Measurements from ENCODE around the gene CAPN15.

Gene CAPN15

GRCh38 chr16:495127-495748 lies 32.3 kb upstream of the CAPN15 start:
- Histone ChIP-seq H3K9me3 (ENCODE audit: control insufficient read depth in 1 of 2, low read length in 2 of 2) (no peaks in the 10 kb centered on the region), H3K27ac (ENCODE audit: low read depth, low read length) (no peak overlapping the region), H3K27me3 (ENCODE audit: control insufficient read depth in 1 of 2, insufficient read depth in 2 of 2, low read length in 2 of 2) (no peaks in the 10 kb centered on the region), H3K4me3 (ENCODE audit: low read depth in 1 of 2, low read length in 2 of 2) (no peak overlapping the region), H3K36me3 (ENCODE audit: control insufficient read depth in 1 of 2, insufficient read depth in 2 of 2, low read length in 2 of 2) (peaks cover 11 to 28% of the 10 kb centered on the region in 2 donors), H3K9ac (ENCODE audit: low read depth in 1 of 2, low read length in 2 of 2) (no peak overlapping the region), H3K4me1 (ENCODE audit: control insufficient read depth in 1 of 2, insufficient read depth in 2 of 2, low read length in 2 of 2) (no peaks in the 10 kb centered on the region)

DNA sequence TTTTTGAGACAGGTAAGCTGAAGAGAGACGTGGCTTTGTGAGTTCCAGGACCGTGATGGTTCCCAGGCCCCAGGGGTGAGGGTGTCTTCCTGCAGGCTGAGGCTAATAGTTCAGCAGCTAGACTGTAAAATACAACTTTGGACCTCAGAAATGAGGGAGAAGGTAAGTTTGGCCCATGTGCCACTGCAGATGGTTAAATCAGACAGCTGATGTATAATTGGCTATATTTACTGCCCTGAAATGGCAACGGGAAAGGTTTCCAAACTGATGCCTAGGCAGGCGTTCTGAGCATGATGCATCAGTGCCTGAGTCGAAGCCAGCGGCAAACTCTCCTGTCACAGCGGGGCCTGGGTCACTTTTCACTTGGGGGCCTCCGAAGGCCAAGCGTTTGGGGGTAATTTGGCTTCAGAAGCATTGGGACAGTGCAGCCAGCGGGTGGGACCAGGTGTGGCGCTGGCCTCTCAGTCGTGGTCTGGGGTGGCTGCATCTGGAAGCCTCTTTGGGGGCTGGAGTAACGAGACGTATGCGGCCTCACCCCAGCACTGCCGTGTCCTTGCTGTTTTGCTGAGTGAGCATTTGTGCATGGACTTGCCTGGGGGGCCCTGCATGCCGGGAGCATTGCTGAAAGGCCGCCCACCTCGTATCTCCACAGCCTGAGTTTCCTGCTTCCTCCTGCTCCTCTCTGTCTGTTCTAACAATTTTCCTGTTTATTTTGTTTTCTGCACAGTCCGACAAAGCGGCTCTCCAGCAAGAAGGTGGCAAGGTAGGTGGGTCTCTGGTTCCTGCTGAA lies 31.2 kb upstream of the CAPN15 start:
- peaks cover 5 to 17% of the 10 kb centered on the region in 2 donors for H3K36me3 ChIP-seq (ENCODE audit: control insufficient read depth in 1 of 2, insufficient read depth in 2 of 2, low read length in 2 of 2)
- H3K4me1 ChIP-seq (ENCODE audit: control insufficient read depth in 1 of 2, insufficient read depth in 2 of 2, low read length in 2 of 2) = no peaks in the 10 kb centered on the region
- no peaks in the 10 kb centered on the region for H3K9me3 ChIP-seq (ENCODE audit: control insufficient read depth in 1 of 2, low read length in 2 of 2)
- no peak overlapping the region for H3K9ac ChIP-seq (ENCODE audit: low read depth in 1 of 2, low read length in 2 of 2)
- no peak overlapping the region for H3K27ac ChIP-seq (ENCODE audit: low read depth, low read length)
- H3K4me3 ChIP-seq (ENCODE audit: low read depth in 1 of 2, low read length in 2 of 2) = no peak overlapping the region
- H3K27me3 ChIP-seq (ENCODE audit: control insufficient read depth in 1 of 2, insufficient read depth in 2 of 2, low read length in 2 of 2) = no peaks in the 10 kb centered on the region

DNA sequence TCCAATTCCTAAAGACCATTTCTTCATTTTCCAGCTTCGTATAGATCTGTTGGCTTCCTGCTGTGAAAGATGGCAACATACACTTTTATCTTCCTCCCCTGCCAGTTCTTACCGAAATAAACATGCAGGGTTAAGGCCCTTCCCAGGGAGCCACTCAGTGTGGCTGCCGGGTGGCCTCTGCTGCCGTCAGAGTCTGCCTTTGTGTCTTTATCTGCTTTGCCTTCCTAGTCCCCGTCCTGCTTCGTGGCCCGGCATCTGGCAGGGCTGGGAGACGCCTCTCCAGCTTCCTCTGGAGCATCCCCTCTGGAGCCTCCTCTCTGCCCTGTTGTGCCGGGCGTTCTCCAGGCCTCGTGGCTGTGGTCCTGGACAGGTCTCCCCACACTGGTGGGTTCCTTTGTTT lies 30.3 kb upstream of the CAPN15 start:
- no peaks in the 10 kb centered on the region for H3K9me3 ChIP-seq (ENCODE audit: control insufficient read depth in 1 of 2, low read length in 2 of 2)
- no peak overlapping the region for H3K9ac ChIP-seq (ENCODE audit: low read depth in 1 of 2, low read length in 2 of 2)
- H3K27me3 ChIP-seq (ENCODE audit: control insufficient read depth in 1 of 2, insufficient read depth in 2 of 2, low read length in 2 of 2) = no peaks in the 10 kb centered on the region
- H3K4me3 ChIP-seq (ENCODE audit: low read depth in 1 of 2, low read length in 2 of 2) = no peak overlapping the region
- H3K4me1 ChIP-seq (ENCODE audit: control insufficient read depth in 1 of 2, insufficient read depth in 2 of 2, low read length in 2 of 2) = peaks cover 7 to 9% of the 10 kb centered on the region in 2 donors
- H3K27ac ChIP-seq (ENCODE audit: low read depth, low read length) = no peak overlapping the region
- H3K36me3 ChIP-seq (ENCODE audit: control insufficient read depth in 1 of 2, insufficient read depth in 2 of 2, low read length in 2 of 2) = peaks cover 3 to 10% of the 10 kb centered on the region in 2 donors

- Histone ChIP-seq H3K36me3 (ENCODE audit: control insufficient read depth in 1 of 2, insufficient read depth in 2 of 2, low read length in 2 of 2) (peaks cover 0 to 10% of the 10 kb centered on the region in 2 donors), H3K27ac (ENCODE audit: low read depth, low read length) (no peak overlapping the region), H3K9ac (ENCODE audit: low read depth in 1 of 2, low read length in 2 of 2) (no peak overlapping the region), H3K27me3 (ENCODE audit: control insufficient read depth in 1 of 2, insufficient read depth in 2 of 2, low read length in 2 of 2) (no peaks in the 10 kb centered on the region), H3K4me3 (ENCODE audit: low read depth in 1 of 2, low read length in 2 of 2) (no peak overlapping the region), H3K9me3 (ENCODE audit: control insufficient read depth in 1 of 2, low read length in 2 of 2) (no peaks in the 10 kb centered on the region), H3K4me1 (ENCODE audit: control insufficient read depth in 1 of 2, insufficient read depth in 2 of 2, low read length in 2 of 2) (peaks cover 14 to 19% of the 10 kb centered on the region in 2 donors)
Observed at GRCh38 chr16:499924-500323, 27.6 kb upstream of the CAPN15 start.

GRCh38 chr16:500709-501108 lies 26.8 kb upstream of the CAPN15 start:
- no peak overlapping the region for H3K9ac ChIP-seq (ENCODE audit: low read depth in 1 of 2, low read length in 2 of 2)
- no peaks in the 10 kb centered on the region for H3K27me3 ChIP-seq (ENCODE audit: control insufficient read depth in 1 of 2, insufficient read depth in 2 of 2, low read length in 2 of 2)
- no peak overlapping the region for H3K4me3 ChIP-seq (ENCODE audit: low read depth in 1 of 2, low read length in 2 of 2)
- peaks cover 0 to 17% of the 10 kb centered on the region in 2 donors for H3K36me3 ChIP-seq (ENCODE audit: control insufficient read depth in 1 of 2, insufficient read depth in 2 of 2, low read length in 2 of 2)
- H3K9me3 ChIP-seq (ENCODE audit: control insufficient read depth in 1 of 2, low read length in 2 of 2) = no peaks in the 10 kb centered on the region
- peaks cover 14 to 19% of the 10 kb centered on the region in 2 donors for H3K4me1 ChIP-seq (ENCODE audit: control insufficient read depth in 1 of 2, insufficient read depth in 2 of 2, low read length in 2 of 2)
- H3K27ac ChIP-seq (ENCODE audit: low read depth, low read length) = no peak overlapping the region

DNA sequence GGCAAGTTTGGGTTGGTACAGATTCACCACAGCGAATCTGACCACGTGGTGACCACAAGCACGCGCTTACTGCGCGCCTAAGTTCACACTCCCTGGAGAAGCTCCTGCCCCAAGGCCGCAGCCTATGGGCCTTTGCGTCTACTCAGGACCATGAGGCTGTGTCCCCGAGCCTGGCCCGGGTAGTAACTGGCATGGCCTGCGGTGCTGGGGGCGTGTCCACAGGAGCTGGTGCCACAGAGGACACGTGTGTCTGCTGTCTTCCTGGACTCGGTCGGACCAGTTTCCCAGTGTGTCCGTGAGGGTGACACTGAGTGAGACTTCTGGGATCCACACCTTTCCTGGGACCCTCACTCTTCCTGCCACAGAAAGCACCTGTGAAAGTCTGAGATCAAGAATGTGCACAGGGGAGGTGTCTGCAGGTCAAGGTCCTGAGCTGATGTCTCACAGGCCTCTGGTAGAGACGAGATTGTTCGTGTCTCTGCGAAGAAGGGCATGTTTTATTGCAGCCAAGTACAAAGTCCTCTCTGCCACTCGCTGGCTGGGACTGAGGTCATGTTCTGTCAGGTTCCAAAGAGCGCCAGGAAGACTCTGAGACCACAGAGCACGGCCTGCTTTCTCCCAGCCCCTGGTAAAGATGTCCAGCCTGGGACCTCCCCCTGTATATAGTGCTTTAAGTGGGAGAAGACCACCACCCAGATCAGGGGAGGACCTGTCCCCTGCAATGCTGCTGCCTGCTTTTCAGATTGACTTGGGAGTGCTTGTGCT lies 25.2 kb upstream of the CAPN15 start:
- Histone ChIP-seq H3K4me3 (ENCODE audit: low read depth in 1 of 2, low read length in 2 of 2) (peak overlapping the region; percentile 53 to 67), H3K9me3 (ENCODE audit: control insufficient read depth in 1 of 2, low read length in 2 of 2) (no peaks in the 10 kb centered on the region), H3K27me3 (ENCODE audit: control insufficient read depth in 1 of 2, insufficient read depth in 2 of 2, low read length in 2 of 2) (no peaks in the 10 kb centered on the region), H3K4me1 (ENCODE audit: control insufficient read depth in 1 of 2, insufficient read depth in 2 of 2, low read length in 2 of 2) (peaks cover 14 to 19% of the 10 kb centered on the region in 2 donors), H3K9ac (ENCODE audit: low read depth in 1 of 2, low read length in 2 of 2) (peak overlapping the region; percentile 44 to 90), H3K27ac (ENCODE audit: low read depth, low read length) (peak overlapping the region; percentile 85), H3K36me3 (ENCODE audit: control insufficient read depth in 1 of 2, insufficient read depth in 2 of 2, low read length in 2 of 2) (peaks cover 0 to 29% of the 10 kb centered on the region in 2 donors)

DNA sequence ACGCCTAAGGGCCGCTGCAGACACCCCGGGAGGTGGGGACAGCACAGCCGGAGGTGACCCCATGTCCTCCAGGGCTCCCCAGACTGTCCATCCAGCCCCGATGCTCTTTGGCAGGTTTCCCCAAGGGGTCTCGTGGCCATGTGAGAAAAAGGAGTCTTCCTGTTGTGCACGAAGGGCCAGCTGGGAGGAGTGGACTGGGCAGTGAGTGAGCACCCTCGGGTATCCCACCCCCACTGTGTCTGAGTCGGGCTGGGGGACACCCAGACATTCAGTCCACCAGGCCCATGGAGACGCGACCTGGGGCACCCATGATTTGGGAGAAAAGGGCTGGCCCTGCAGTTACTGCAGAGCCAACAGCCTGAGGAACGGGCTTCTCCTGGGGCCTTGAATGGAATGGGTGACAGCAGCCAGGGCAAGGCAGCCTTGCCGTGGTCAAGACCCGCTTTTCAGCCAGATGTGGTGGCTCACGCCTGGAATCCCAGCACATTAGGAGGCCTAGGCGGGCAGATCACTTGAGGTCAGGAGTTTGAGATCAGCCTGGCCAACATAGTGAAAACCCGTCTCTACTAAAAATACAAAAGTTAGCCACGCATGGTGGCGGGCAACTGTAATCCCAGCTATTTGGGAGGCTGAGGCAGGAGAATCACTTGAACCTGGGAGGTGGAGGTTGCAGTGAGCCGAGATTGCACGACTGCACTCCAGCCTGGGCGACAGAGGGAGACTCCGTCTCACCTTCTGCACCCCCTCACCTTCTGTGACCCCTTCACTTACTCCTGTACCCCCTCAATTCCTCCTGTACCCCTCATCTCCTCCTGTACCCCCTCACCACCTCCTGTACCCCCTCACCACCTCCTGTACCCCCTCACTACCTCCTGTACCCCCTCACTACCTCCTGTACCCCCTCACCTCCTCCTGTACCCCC lies 24.1 kb upstream of the CAPN15 start:
- Histone ChIP-seq H3K36me3 (ENCODE audit: control insufficient read depth in 1 of 2, insufficient read depth in 2 of 2, low read length in 2 of 2) (peaks cover 0 to 25% of the 10 kb centered on the region in 2 donors), H3K4me3 (ENCODE audit: low read depth in 1 of 2, low read length in 2 of 2) (peak overlapping the region; percentile 53 to 67), H3K9ac (ENCODE audit: low read depth in 1 of 2, low read length in 2 of 2) (peak overlapping the region; percentile 44 to 90), H3K9me3 (ENCODE audit: control insufficient read depth in 1 of 2, low read length in 2 of 2) (no peaks in the 10 kb centered on the region), H3K27me3 (ENCODE audit: control insufficient read depth in 1 of 2, insufficient read depth in 2 of 2, low read length in 2 of 2) (no peaks in the 10 kb centered on the region), H3K27ac (ENCODE audit: low read depth, low read length) (peak overlapping the region; percentile 85), H3K4me1 (ENCODE audit: control insufficient read depth in 1 of 2, insufficient read depth in 2 of 2, low read length in 2 of 2) (peaks cover 14 to 19% of the 10 kb centered on the region in 2 donors)

GRCh38 chr16:505479-506245 lies 21.9 kb upstream of the CAPN15 start:
- peaks cover 6 to 35% of the 10 kb centered on the region in 2 donors for H3K36me3 ChIP-seq (ENCODE audit: control insufficient read depth in 1 of 2, insufficient read depth in 2 of 2, low read length in 2 of 2)
- H3K27me3 ChIP-seq (ENCODE audit: control insufficient read depth in 1 of 2, insufficient read depth in 2 of 2, low read length in 2 of 2) = no peaks in the 10 kb centered on the region
- peaks cover 14 to 24% of the 10 kb centered on the region in 2 donors for H3K4me1 ChIP-seq (ENCODE audit: control insufficient read depth in 1 of 2, insufficient read depth in 2 of 2, low read length in 2 of 2)
- H3K27ac ChIP-seq (ENCODE audit: low read depth, low read length) = no peak overlapping the region
- no peaks in the 10 kb centered on the region for H3K9me3 ChIP-seq (ENCODE audit: control insufficient read depth in 1 of 2, low read length in 2 of 2)
- no peak overlapping the region for H3K9ac ChIP-seq (ENCODE audit: low read depth in 1 of 2, low read length in 2 of 2)
- H3K4me3 ChIP-seq (ENCODE audit: low read depth in 1 of 2, low read length in 2 of 2) = no peak overlapping the region

DNA sequence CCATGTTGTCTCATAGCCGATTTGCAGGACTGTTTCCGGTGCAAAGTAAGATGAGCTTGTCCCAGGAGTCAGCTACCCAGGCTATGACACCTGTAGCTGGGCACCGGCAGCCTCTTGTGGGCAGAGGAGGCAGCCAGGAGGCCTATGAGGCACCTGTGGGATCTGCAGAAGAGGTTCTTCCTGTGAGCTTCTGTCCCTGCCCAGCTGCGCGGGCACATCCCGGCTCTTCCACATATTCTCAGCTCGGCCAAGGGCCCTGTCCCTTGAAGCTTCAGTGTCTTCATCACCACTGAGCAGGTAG lies 21.3 kb upstream of the CAPN15 start:
- Histone ChIP-seq H3K27me3 (ENCODE audit: control insufficient read depth in 1 of 2, insufficient read depth in 2 of 2, low read length in 2 of 2) (no peaks in the 10 kb centered on the region), H3K36me3 (ENCODE audit: control insufficient read depth in 1 of 2, insufficient read depth in 2 of 2, low read length in 2 of 2) (peaks cover 6 to 36% of the 10 kb centered on the region in 2 donors), H3K27ac (ENCODE audit: low read depth, low read length) (no peak overlapping the region), H3K9ac (ENCODE audit: low read depth in 1 of 2, low read length in 2 of 2) (no peak overlapping the region), H3K4me3 (ENCODE audit: low read depth in 1 of 2, low read length in 2 of 2) (no peak overlapping the region), H3K4me1 (ENCODE audit: control insufficient read depth in 1 of 2, insufficient read depth in 2 of 2, low read length in 2 of 2) (peaks cover 14 to 24% of the 10 kb centered on the region in 2 donors), H3K9me3 (ENCODE audit: control insufficient read depth in 1 of 2, low read length in 2 of 2) (no peaks in the 10 kb centered on the region)

All from duodenal mucosa (tissue), 2 donors.